Ovary (tissue), 9 donors: ENCODE data around the gene SRP54. TPM values are rescaled to one million over a fixed set of nuclear protein-coding genes. Genes with fewer than 3 reads are reported as not detected.
"Not testable (repeated sequence)": the region's sequence is repeated elsewhere in the genome, so short reads cannot be mapped to it uniquely, and the experiment has no call there.

Experiments used
- DNase-seq, 5 donors: peaks; one replicate each; pipeline ENCODE4 v3.0.0-alpha.2; 2019 to 2020
- H3K27ac ChIP-seq, 2 donors: fragments of 200-600 bp; one replicate each; pipeline versions ENCODE4 v1.5.1 to v1.8.0; 2019 to 2022
- H3K27me3 ChIP-seq: fragments of 200-600 bp; one replicate; pipeline ENCODE4 v1.8.0; 2022
- H3K36me3 ChIP-seq: fragments of 200-600 bp; sonication (generic); one replicate; pipeline ENCODE4 v1.5.1; 2019
- H3K4me1 ChIP-seq: one replicate; pipeline ENCODE4 v1.8.1; 2013; ENCODE audit warnings: mild to moderate bottlenecking, moderate library complexity; ENCODE audit not compliant: insufficient read depth
- H3K4me3 ChIP-seq: fragments of 200-600 bp; sonication (generic); one replicate; pipeline ENCODE4 v1.5.1; 2017
- H3K9me3 ChIP-seq, 2 donors: fragments of 200-600 bp in 1 of 2; sonication (generic) in 1 of 2; one replicate each; pipeline versions ENCODE4 v1.5.1 to v1.8.1; 2013 to 2019; ENCODE audit warnings: mild to moderate bottlenecking in 1 of 2, moderate library complexity in 1 of 2
- CTCF ChIP-seq, 3 donors: fragments of 450-650 bp in 2 of 3; fragments of 200-600 bp in 1 of 3; IDR thresholded peaks; one replicate each; pipeline versions ENCODE4 v1.5.1 to v1.8.0; 2016 to 2022; ENCODE audit warnings: antibody characterized with exemption in 3 of 3, mild to moderate bottlenecking in 1 of 3
- EP300 ChIP-seq: sonication (generic); formaldehyde crosslinking; IDR thresholded peaks from one replicate; pipeline ENCODE4 v1.6.1; 2017; ENCODE audit warnings: antibody characterized with exemption
- POLR2A ChIP-seq: fragments of 450-650 bp; IDR thresholded peaks from one replicate; pipeline ENCODE4 v1.6.1; 2017; ENCODE audit warnings: antibody characterized with exemption, mild to moderate bottlenecking, moderate library complexity
- WGBS, 3 donors: extraction: QIAGEN DNeasy Blood & Tissue Kit in 1 of 3; methylation state at CpG; one replicate each; pipeline versions ENCODE4 v1.1.5 to v1.1.7; 2013 to 2017; 5-methylcytosine and 5-hydroxymethylcytosine counted together
- intact Hi-C, 4 donors: fragments of 100-400 bp; cut with DNase I; formaldehyde crosslinking; loops; one replicate each; pipeline versions ENCODE4 v1.11.0 to v1.15.1; 2022 to 2023
- polyA plus RNA-seq, 2 donors: library from polyadenylated mRNA; stranded (reverse); fragments of 200-250 nt in 1 of 2; fragments of 350-450 nt in 1 of 2; fragmentation: Illumina TruSeq in 1 of 2; extraction: RNeasy Lipid Tissue Mini Kit (QIAGEN cat#74804) in 1 of 2; gene quantifications; one replicate each; pipeline ENCODE4 v1.2.3, GENCODE V29; 2013 to 2014
- total RNA-seq, 7 donors: library from RNA; depleted of rRNA in 2 of 7; stranded (reverse); fragments of >200 nt in 2 of 7; fragmentation: NEBNext Ultra II Directional in 3 of 7; extraction: Animal tissue kit (Norgen Biotek cat#: 25700) in 3 of 7; gene quantifications; one replicate each; pipeline versions ENCODE4 v1.1.0 to v1.2.4, GENCODE V29; 2016 to 2023
- donor health status: DM: no; HTN: no; CAD: no; lungs with moderate emphysema.
- donor health status: DM: no; HTN: no; CAD: no.
- donor health status: Bipolar disorder and iron deficiency.
- donor health status: DM: yes; HTN: yes; CAD: no.
- donor health status: DM: no; HTN: no; CAD: no.
- donor health status: DM: yes; HTN: yes; CAD: no.

SRP54 gene
- total and polyA plus RNA-seq, 9 donors = 25.9 to 61.6 (median 37.3) TPM

GRCh38 chr14:35020713-35021112 is 37.9 kb downstream of the SRP54 start:
- H3K36me3 ChIP-seq = no peaks in the 10 kb centered on the region

GRCh38 chr14:35028435-35028834 is 45.6 kb downstream of the SRP54 start:
- WGBS, 3 donors = 92 to 98% (median 93%) methylated on average over 2 of the region's 2 CpGs
- intact Hi-C loops = no loop called here
- H3K36me3 ChIP-seq = no peaks in the 10 kb centered on the region

More at GRCh38 chr14:35020713-35021112, 37.9 kb downstream of the SRP54 start:
- Histone ChIP-seq H3K27me3 (no peaks in the 10 kb centered on the region), H3K4me3 (no peak overlapping the region), H3K4me1 (no peaks in the 10 kb centered on the region), H3K9me3 (no peaks in the 10 kb centered on the region), H3K27ac (no peak overlapping the region)
- DNase-seq = no peak
- intact Hi-C loops = no loop called here
- no peak for TF ChIP-seq CTCF (IDR thresholded peaks at IDR 0.05)
- TF ChIP-seq EP300 = no peak
- TF ChIP-seq POLR2A = no peak
- WGBS, 3 donors = 83 to 87% (median 84%) methylated on average over 4 of the region's 4 CpGs

GRCh38 chr14:35032562-35032961 is 49.8 kb downstream of the SRP54 start:
- WGBS, 3 donors = 96 to 100% (median 97%) methylated on average over 2 of the region's 2 CpGs
- DNase-seq = no peak
- H3K27ac ChIP-seq = no peak overlapping the region
- H3K4me1 ChIP-seq = no peaks in the 10 kb centered on the region
- no peaks in the 10 kb centered on the region for H3K27me3 ChIP-seq
- no peaks in the 10 kb centered on the region for H3K36me3 ChIP-seq
- peaks cover 0 to 6% of the 10 kb centered on the region in 2 donors for H3K9me3 ChIP-seq
- TF ChIP-seq EP300 (no peak), POLR2A (no peak), CTCF (IDR thresholded peaks at IDR 0.05) (no peak)
- intact Hi-C loops = no loop called here
- H3K4me3 ChIP-seq = no peak overlapping the region

More at GRCh38 chr14:35028435-35028834, 45.6 kb downstream of the SRP54 start:
- Histone ChIP-seq H3K4me3 (no peak overlapping the region), H3K4me1 (no peaks in the 10 kb centered on the region), H3K27me3 (no peaks in the 10 kb centered on the region), H3K9me3 (no peaks in the 10 kb centered on the region), H3K27ac (no peak overlapping the region)
- DNase-seq = no peak
- TF ChIP-seq POLR2A (no peak), CTCF (IDR thresholded peaks at IDR 0.05) (no peak), EP300 (no peak)

- no peak for TF ChIP-seq POLR2A
- no peak for TF ChIP-seq EP300
- H3K4me1 ChIP-seq = no peaks in the 10 kb centered on the region
- DNase-seq = no peak
- peaks cover 0 to 6% of the 10 kb centered on the region in 2 donors for H3K9me3 ChIP-seq
- no peak overlapping the region for H3K27ac ChIP-seq
- WGBS, 3 donors = 89 to 98% (median 95%) methylated on average over 5 of the region's 5 CpGs
- no peaks in the 10 kb centered on the region for H3K36me3 ChIP-seq
- H3K4me3 ChIP-seq = no peak overlapping the region
- H3K27me3 ChIP-seq = no peaks in the 10 kb centered on the region
- intact Hi-C loops = no loop called here
Observed at GRCh38 chr14:35034440-35034833, 51.6 kb downstream of the SRP54 start.

GRCh38 chr14:35034944-35035554 is 52.3 kb downstream of the SRP54 start:
- H3K4me1 ChIP-seq, intact Hi-C loops, DNase-seq, H3K4me3 ChIP-seq, H3K36me3 ChIP-seq, H3K27me3 ChIP-seq, H3K9me3 ChIP-seq, H3K27ac ChIP-seq: not testable (repeated sequence)
- 84 to 96% (median 95%) methylated on average over 5 of the region's 5 CpGs for WGBS, 3 donors

- H3K9me3 ChIP-seq, H3K4me1 ChIP-seq, intact Hi-C loops, H3K27me3 ChIP-seq, DNase-seq, H3K27ac ChIP-seq, H3K36me3 ChIP-seq, H3K4me3 ChIP-seq: not testable (repeated sequence)
- 40 to 91% (median 51%) methylated on average over 2 to 10 of the region's 17 CpGs for WGBS, 3 donors
Observed at GRCh38 chr14:35038312-35038711, 55.5 kb downstream of the SRP54 start.
